Testis (tissue), 2 donors: ENCODE measurements around the gene RNF207.

Experiments used
- POLR2A ChIP-seq: fragments of 450-650 bp; IDR thresholded peaks from one replicate; pipeline ENCODE4 v1.6.1; 2017; ENCODE audit warnings: antibody characterized with exemption, mild to moderate bottlenecking, moderate library complexity
- TF ChIP-seq, protein P1 (sequence below), 3 experiments: fragments of 450-650 bp in 2 of 3; fragments of 200-600 bp in 1 of 3; sonication (generic) in 1 of 3; IDR thresholded peaks; one replicate each; pipeline ENCODE4 v1.5.1; 2016 to 2019; ENCODE audit warnings: antibody characterized with exemption in 3 of 3, mild to moderate bottlenecking in 2 of 3, moderate library complexity in 1 of 3

DNA sequence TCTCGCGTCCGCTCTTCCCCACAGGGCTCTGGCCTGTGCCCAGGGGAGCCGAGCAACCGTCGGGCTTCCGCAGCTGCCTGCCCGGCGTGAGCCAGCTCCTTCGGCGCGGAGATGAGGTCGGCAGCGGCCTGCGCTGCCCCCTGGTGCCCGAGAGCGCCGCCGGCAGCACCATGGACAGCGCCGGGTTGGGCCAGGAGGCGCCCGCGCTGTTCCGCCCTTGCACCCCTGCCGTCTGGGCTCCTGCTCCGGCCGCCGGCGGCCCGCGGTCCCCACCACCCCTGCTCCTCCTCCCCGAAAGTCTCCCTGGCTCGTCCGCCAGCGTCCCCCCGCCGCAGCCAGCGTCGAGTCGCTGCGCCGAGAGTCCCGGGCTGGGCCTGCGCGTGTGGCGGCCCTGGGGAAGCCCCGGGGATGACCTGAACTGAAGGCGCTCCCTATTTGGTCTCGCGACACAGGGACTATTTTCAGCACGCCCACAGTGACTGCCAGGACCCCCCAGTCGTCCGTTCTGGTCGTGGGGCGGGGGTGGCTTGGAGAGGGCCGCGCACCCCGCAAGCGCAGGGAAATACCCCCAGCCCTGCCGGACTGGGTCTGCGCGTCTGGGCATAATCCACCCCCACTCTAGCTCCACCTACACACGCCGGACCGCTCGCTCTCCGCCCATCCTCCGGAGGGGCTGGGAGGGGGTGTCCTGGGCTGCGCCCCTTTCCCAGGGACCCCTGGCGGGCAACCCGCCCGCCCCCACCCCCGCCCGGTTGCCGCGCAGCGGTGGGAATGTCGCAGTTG lies 39.4 kb downstream of the RNF207 start:
- TF ChIP-seq, protein P1, sequence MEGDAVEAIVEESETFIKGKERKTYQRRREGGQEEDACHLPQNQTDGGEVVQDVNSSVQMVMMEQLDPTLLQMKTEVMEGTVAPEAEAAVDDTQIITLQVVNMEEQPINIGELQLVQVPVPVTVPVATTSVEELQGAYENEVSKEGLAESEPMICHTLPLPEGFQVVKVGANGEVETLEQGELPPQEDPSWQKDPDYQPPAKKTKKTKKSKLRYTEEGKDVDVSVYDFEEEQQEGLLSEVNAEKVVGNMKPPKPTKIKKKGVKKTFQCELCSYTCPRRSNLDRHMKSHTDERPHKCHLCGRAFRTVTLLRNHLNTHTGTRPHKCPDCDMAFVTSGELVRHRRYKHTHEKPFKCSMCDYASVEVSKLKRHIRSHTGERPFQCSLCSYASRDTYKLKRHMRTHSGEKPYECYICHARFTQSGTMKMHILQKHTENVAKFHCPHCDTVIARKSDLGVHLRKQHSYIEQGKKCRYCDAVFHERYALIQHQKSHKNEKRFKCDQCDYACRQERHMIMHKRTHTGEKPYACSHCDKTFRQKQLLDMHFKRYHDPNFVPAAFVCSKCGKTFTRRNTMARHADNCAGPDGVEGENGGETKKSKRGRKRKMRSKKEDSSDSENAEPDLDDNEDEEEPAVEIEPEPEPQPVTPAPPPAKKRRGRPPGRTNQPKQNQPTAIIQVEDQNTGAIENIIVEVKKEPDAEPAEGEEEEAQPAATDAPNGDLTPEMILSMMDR (IDR thresholded peaks at IDR 0.05): peak; percentile 76 to 89 (median 79)
- TF ChIP-seq POLR2A: no peak
